Liver (tissue), 3 donors: ENCODE data around the gene TSPAN15.

Experiments used
- TF ChIP-seq, protein P1 (sequence below): fragments of 150-350 bp; IDR thresholded peaks from 2 replicates; pipeline ENCODE4 v1.5.1; 2017; ENCODE audit warnings: improper control_type of control experiment, low read depth, low read length; ENCODE audit not compliant: missing input control
- TF ChIP-seq, protein P2 (sequence below): IDR thresholded peaks from 2 replicates; pipeline ENCODE4 v1.6.1; 2016; ENCODE audit warnings: antibody characterized with exemption
- donor health status: healthy.
- donor health status: healthy.

DNA sequence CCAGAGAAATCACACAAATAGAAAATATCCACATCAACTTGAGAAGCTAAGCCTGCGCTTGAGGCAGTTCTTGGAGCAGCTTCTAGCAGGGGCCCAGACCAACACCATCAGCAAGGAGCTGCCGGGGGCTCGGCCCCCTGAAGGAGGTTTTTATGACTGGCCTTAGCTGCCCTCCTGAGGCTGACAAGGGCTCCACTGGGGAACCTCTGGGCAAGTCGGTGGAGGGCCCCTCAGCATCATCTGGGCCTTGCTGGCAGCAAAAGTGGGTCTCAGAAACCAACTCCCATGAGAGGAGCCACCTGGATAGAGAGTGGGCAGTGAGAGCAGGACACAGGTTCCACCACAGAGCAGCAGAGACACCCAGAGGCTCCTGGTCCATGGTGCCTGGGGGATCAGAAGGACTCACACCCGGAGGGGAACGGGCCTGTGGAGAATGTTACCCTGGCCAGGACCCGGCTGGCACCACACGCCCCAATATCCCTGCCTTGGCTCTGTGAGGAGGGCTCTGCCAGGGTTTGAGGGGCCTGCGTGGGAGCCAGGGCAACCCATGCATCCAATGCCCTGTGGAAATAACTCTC, 66.1 kb downstream of the TSPAN15 start:
- TF ChIP-seq, protein P1, sequence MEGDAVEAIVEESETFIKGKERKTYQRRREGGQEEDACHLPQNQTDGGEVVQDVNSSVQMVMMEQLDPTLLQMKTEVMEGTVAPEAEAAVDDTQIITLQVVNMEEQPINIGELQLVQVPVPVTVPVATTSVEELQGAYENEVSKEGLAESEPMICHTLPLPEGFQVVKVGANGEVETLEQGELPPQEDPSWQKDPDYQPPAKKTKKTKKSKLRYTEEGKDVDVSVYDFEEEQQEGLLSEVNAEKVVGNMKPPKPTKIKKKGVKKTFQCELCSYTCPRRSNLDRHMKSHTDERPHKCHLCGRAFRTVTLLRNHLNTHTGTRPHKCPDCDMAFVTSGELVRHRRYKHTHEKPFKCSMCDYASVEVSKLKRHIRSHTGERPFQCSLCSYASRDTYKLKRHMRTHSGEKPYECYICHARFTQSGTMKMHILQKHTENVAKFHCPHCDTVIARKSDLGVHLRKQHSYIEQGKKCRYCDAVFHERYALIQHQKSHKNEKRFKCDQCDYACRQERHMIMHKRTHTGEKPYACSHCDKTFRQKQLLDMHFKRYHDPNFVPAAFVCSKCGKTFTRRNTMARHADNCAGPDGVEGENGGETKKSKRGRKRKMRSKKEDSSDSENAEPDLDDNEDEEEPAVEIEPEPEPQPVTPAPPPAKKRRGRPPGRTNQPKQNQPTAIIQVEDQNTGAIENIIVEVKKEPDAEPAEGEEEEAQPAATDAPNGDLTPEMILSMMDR: no peak
- TF ChIP-seq, protein P2, sequence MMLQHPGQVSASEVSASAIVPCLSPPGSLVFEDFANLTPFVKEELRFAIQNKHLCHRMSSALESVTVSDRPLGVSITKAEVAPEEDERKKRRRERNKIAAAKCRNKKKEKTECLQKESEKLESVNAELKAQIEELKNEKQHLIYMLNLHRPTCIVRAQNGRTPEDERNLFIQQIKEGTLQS: no peak
